Kidney (tissue), 14 donors: ENCODE measurements around the gene TAOK3. TPM values are rescaled to one million over a fixed set of nuclear protein-coding genes. Genes with fewer than 3 reads are reported as not detected.
A peak's percentile ranks its signal among the peaks of the same experiment; 100 is the strongest.

Experiments used
- DNase-seq, 5 donors: peaks; one replicate each; pipeline ENCODE4 v3.0.0-alpha.2; 2013 to 2020
- FAIRE-seq: peaks from 2 replicates; lab custom pipeline; 2012; peaks lifted over from hg19 to GRCh38; lab: Jason Lieb, UNC
- H3K27ac ChIP-seq, 2 donors: one replicate each; pipeline ENCODE4 v1.7.0; 2013; ENCODE audit warnings: low read depth in 2 of 2, low read length in 2 of 2, inconsistent platforms in 1 of 2
- H3K27me3 ChIP-seq: one replicate; pipeline ENCODE4 v1.7.1; 2013; ENCODE audit warnings: low read length, inconsistent platforms; ENCODE audit not compliant: control insufficient read depth, insufficient read depth
- H3K36me3 ChIP-seq, 3 donors: one replicate each; pipeline versions ENCODE4 v1.7.0 to v1.7.1; 2013; ENCODE audit warnings: low read length in 3 of 3, control low read depth in 1 of 3, inconsistent platforms in 1 of 3; ENCODE audit not compliant: insufficient read depth in 3 of 3, control insufficient read depth in 2 of 3
- H3K4me1 ChIP-seq, 3 donors: one replicate each; pipeline versions ENCODE4 v1.7.0 to v1.7.1; 2013; ENCODE audit warnings: low read length in 3 of 3, inconsistent platforms in 1 of 3, low read depth in 1 of 3; ENCODE audit not compliant: control insufficient read depth in 2 of 3, insufficient read depth in 2 of 3
- H3K4me3 ChIP-seq, 3 donors: one replicate each; pipeline versions ENCODE4 v1.7.0 to v1.8.1; 2013; ENCODE audit warnings: low read length in 3 of 3, control low read depth in 1 of 3, inconsistent platforms in 1 of 3
- H3K9ac ChIP-seq, 3 donors: one replicate each; pipeline versions ENCODE4 v1.7.0 to v1.7.1; 2013; ENCODE audit warnings: low read length in 3 of 3, control low read depth in 1 of 3, inconsistent platforms in 1 of 3
- H3K9me3 ChIP-seq, 3 donors: one replicate each; pipeline versions ENCODE4 v1.7.0 to v1.7.1; 2013; ENCODE audit warnings: low read length in 3 of 3, control low read depth in 1 of 3, inconsistent platforms in 1 of 3; ENCODE audit not compliant: control insufficient read depth in 2 of 3, insufficient read depth in 1 of 3
- CTCF ChIP-seq: IDR thresholded peaks from 3 replicates; pipeline ENCODE4 v1.5.1; 2012; ENCODE audit warnings: mild to moderate bottlenecking, moderate library complexity, borderline replicate concordance; ENCODE audit not compliant: insufficient read depth; ENCODE audit errors: extremely low read depth
- intact Hi-C: fragments of 100-400 bp; cut with DNase I; formaldehyde crosslinking; loops from one replicate; pipeline ENCODE4 v1.11.1; 2022
- polyA plus RNA-seq: library from polyadenylated mRNA; stranded (reverse); fragments of 350-450 nt; fragmentation: Illumina TruSeq; extraction: RNeasy Lipid Tissue Mini Kit (QIAGEN cat#74804); gene quantifications from one replicate; pipeline ENCODE4 v1.2.3, GENCODE V29; 2014; ENCODE audit warnings: low read depth, low replicate concordance; ENCODE audit not compliant: insufficient read depth
- total RNA-seq: library from RNA; stranded (reverse); fragmentation: NEBNext Ultra II Directional; extraction: Animal tissue kit (Norgen Biotek cat#: 25700); gene quantifications from one replicate; pipeline ENCODE4 v1.2.1, GENCODE V29; 2021
- donor health status: control.
- donor health status: control.
- donor health status: control.
- donor health status: control.
- donor health status: control.
- donor health status: DM: yes; HTN: yes; CAD: no.
- donor health status: Normal renal cell carcinoma (clear cell type).

Gene TAOK3
- total and polyA plus RNA-seq, 2 donors from 2014 or later, result 14.0 to 36.1 TPM

- H3K36me3 ChIP-seq, result no peaks in the 10 kb centered on the region
- no peak for TF ChIP-seq CTCF
- DNase-seq, result no peak
- H3K4me3 ChIP-seq, result no peak overlapping the region
- H3K9ac ChIP-seq, result no peak overlapping the region
- no peak overlapping the region for H3K27ac ChIP-seq
- H3K27me3 ChIP-seq, result no peaks in the 10 kb centered on the region
- no peak for FAIRE-seq
- no peaks in the 10 kb centered on the region for H3K4me1 ChIP-seq
- intact Hi-C loops, result no loop called here
- no peaks in the 10 kb centered on the region for H3K9me3 ChIP-seq
These were observed 98.6 kb downstream of the TAOK3 start for GRCh38 chr12:118274066-118274465.

- Histone ChIP-seq H3K27me3 (no peaks in the 10 kb centered on the region), H3K27ac (no peak overlapping the region), H3K4me3 (no peak overlapping the region), H3K9me3 (no peaks in the 10 kb centered on the region), H3K36me3 (no peaks in the 10 kb centered on the region), H3K9ac (no peak overlapping the region), H3K4me1 (no peaks in the 10 kb centered on the region)
- peak in 3 of 5 donors; percentile 23 to 79 (median 68) for DNase-seq
- TF ChIP-seq CTCF, result no peak
- no peak for FAIRE-seq
- intact Hi-C loops, result no loop called here
These were observed 100.8 kb downstream of the TAOK3 start for GRCh38 chr12:118271770-118272417.

- Histone ChIP-seq H3K4me3 (no peak overlapping the region), H3K27me3 (no peaks in the 10 kb centered on the region), H3K27ac (no peak overlapping the region), H3K9me3 (no peaks in the 10 kb centered on the region), H3K4me1 (no peaks in the 10 kb centered on the region), H3K9ac (no peak overlapping the region), H3K36me3 (no peaks in the 10 kb centered on the region)
- intact Hi-C loops, result no loop called here
- DNase-seq (no peak), FAIRE-seq (no peak)
- no peak for TF ChIP-seq CTCF
These were observed 101.5 kb downstream of the TAOK3 start for GRCh38 chr12:118271183-118271582.

GRCh38 chr12:118269806-118270205 lies 102.9 kb downstream of the TAOK3 start:
- H3K27ac ChIP-seq, result no peak overlapping the region
- H3K9ac ChIP-seq, result no peak overlapping the region
- no peak overlapping the region for H3K4me3 ChIP-seq
- H3K27me3 ChIP-seq, result no peaks in the 10 kb centered on the region
- no peak for DNase-seq
- no peak for FAIRE-seq
- no peaks in the 10 kb centered on the region for H3K4me1 ChIP-seq
- no peak for TF ChIP-seq CTCF
- intact Hi-C loops, result no loop called here
- H3K9me3 ChIP-seq, result no peaks in the 10 kb centered on the region
- H3K36me3 ChIP-seq, result no peaks in the 10 kb centered on the region
